KOPT-K1 (cell line): Measurements from ENCODE around the gene CCDC27.
A peak's percentile ranks its signal among the peaks of the same experiment; 100 is the strongest.
"Not testable (repeated sequence)": the region's sequence is repeated elsewhere in the genome, so short reads cannot be mapped to it uniquely, and the experiment has no call there.

Experiments used
- H3K27ac ChIP-seq: fragments of 200-600 bp; sonication (generic); 2 replicates; pipeline ENCODE4 v1.5.1; 2016; ENCODE audit warnings: antibody characterized with exemption, mild to moderate bottlenecking, low read depth, low read length; ENCODE audit not compliant: poor library complexity, severe bottlenecking
- H3K36me3 ChIP-seq: fragments of 200-600 bp; sonication (generic); 2 replicates; pipeline ENCODE4 v1.5.1; 2017; ENCODE audit warnings: antibody characterized with exemption, mild to moderate bottlenecking, low read length, moderate library complexity; ENCODE audit not compliant: insufficient read depth
- H3K9me3 ChIP-seq: fragments of 200-600 bp; sonication (generic); 2 replicates; pipeline ENCODE4 v1.5.1; 2017; ENCODE audit warnings: antibody characterized with exemption, low read length, mild to moderate bottlenecking; ENCODE audit not compliant: insufficient read depth, poor library complexity, severe bottlenecking

Gene CCDC27

DNA sequence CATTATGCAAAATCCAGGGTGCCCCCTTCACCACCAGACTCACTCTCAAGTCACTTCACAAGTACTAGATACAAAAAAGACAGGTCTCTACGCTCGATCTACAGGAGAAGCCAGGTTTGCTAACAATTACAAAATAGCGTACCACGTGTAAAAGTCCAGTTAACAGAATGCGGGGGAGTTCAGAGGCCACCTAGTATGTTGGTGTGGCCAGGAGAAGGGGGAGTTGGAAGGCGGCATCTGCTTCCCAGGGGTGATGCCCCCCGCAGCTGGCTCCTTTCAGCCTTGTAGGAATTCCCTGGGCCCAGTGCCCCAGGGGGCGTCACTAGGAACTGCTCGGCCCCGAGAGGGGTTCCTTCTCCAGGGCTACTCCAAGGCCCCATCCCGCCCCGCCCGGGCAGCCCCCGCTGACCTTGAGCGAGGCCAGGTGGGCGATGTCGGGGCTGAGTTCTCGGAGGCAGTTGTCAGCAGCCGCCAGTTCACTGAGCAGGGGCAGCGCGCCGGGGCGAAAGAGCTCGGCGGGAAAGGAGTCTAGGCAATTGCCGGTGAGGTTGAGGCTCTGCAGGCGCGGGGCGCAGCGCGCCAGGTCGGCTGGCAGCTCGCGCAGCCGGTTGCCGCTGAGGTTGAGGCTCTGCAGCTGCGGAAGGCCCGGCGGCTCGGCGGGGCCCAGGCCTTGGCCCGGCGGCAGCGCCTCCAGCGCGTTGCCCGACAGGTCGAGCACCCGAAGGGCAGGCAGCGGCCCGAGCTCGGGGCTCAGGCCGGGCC is 43.4 kb downstream of the CCDC27 start:
- peak overlapping the region; percentile 63 for H3K27ac ChIP-seq
- no peaks in the 10 kb centered on the region for H3K9me3 ChIP-seq
- H3K36me3 ChIP-seq = peaks cover 29% of the 10 kb centered on the region

DNA sequence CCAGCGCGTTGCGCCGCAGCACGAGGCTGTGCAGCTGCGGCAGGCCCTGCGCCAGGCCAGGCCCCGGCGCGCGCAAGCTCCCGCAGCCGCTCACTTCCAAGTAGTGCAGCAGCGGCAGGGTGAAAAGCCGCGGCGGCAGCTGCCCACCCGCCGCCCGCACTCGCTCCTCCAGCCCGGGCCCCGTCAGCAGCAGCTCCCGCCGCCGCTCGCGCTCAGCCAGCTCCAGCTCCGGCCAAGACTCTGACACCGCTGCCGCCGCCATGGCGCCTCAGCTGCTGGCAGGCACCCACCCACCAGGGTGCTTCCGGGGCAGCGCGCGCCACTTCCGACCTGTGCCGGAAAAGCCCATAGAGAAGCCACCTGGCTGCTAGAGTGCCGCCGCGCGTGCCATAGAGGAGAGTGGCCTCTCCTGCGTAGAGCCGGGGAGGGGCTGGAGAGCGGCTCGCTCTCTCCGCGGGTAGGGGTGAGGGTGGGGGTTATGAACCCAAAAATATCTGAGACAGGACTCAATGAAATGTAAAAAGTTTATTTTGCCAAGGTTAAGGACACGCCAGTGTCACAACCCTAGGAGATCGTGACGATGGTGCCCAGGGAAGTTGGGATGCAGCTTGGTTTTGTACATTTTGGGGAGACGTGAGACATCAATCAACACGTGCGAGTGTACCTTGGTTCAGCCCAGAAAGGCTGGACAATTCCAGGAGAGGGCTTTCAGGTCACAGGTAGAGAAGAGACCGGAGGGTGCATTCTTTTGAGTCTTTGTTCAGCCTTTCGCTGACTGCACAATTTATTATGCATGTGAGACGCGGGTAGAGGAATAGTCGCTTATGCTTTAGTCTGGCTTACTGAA is 44.2 kb downstream of the CCDC27 start, which contains the start of gene LRRC47:
TSS of gene LRRC47 (minus strand) at position 284 of the 847 bp plus-strand sequence. CDS start at position 262, 22 bp downstream.
- Histone ChIP-seq H3K27ac (peak within 1 kb of the TSS; percentile 63), H3K9me3 (peaks cover 7% of the 10 kb centered on the region), H3K36me3 (peaks cover 27% of the 10 kb centered on the region)

DNA sequence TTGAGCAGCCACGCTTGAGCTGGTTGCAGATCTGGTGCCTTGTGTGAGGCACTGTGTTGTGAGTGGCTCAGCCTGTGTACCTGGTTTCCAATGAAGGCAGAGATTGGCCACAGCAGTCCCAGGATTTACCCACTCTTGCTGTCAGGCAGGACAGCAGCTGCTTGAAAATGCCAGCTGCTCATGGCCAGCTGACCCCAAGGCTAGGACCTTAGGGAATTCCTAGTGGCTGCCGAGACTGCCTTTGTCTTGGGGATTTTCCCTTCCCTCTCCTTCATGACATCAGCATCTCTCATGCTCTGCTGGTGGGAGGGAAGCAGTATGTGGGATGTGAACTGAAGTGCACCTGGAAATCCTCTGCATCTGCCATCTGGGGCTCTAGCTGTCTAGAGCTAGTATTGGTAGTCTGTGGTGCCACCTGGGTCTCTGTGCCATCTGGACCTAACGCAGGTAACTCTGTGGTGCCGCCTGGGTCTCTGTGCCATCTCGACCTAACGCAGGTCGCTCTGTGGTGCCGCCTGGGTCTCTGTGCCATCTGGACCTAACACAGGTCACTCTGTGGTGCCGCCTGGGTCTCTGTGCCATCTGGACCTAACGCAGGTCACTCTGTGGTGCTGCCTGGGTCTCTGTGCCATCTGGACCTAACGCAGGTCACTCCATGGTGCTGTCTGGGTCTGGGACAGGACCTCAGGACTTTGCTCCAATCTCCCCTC is 47.9 kb downstream of the CCDC27 start:
- H3K36me3 ChIP-seq = no peaks in the 10 kb centered on the region
- peaks cover 7% of the 10 kb centered on the region for H3K9me3 ChIP-seq
- H3K27ac ChIP-seq = no peak overlapping the region

DNA sequence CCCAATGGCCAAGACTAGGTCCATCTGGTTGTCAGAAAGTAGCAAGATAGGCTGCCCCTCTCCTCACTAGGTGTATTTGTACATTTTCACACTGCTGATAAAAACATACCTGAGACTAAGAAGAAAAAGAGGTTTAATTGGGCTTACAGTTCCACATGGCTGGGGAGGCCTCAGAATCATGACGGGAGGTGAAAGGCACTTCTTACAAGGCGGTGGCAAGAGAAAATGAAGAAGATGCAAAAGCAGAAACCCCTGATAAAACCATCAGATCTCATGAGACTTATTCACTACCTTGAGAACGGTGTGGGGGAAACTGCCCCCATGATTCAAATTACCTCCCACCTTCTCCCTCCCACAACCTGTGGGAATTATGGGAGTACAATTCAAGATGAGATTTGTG is 48.5 kb downstream of the CCDC27 start:
- not testable (repeated sequence) for H3K36me3 ChIP-seq, H3K27ac ChIP-seq, H3K9me3 ChIP-seq

DNA sequence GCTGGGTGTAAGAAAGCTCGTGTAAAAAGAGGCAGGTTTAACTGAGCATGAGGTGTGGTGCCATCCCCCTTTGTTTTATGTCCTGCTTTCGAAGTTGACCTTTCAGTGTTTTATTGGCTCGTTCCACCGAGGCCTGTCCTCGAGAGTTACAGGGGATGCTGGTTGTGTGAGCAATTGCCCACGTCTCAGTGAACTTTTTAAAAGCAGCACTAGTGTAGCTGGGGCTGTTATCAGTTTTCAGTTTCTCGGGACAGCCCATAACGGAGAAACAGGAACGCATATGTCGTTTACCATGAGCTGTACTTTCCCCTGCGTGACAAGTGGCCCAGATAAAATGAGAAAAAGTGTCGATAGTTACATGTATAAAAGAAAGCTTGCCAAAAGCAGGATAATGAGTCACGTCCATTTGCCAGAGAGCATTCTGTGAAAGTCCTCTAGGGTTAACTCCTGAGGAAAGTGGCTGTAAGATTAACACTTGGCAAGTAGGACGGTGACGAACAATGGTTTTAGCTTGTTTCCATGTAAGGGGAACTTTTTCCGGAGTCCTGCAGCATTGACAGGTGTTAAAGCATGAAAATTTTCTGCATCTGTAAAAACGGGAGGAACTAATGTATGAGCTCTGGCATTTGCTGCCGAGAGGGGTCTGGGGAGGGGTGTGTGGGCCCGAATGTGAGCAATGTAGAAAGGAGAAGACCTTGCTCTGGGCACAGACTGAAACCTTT is 51.8 kb downstream of the CCDC27 start:
- H3K36me3 ChIP-seq = no peaks in the 10 kb centered on the region
- H3K9me3 ChIP-seq = peaks cover 7% of the 10 kb centered on the region
- no peak overlapping the region for H3K27ac ChIP-seq

DNA sequence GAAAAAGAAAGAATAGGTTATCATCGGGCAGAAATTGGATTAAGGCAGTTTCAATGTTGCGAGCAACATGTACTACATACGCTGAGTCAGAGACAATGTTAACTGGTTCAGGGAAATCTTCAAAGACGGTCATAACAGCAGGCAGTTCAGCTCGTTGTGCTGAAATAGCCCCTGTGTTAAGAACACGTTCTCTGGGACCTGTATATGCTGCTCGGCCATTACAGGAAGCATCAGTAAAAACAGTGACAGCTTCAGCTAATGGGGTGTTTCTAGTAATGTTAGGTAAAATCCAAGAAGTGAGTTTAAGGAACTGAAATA is 52.3 kb downstream of the CCDC27 start:
- H3K27ac ChIP-seq, H3K36me3 ChIP-seq, H3K9me3 ChIP-seq: not testable (repeated sequence)

DNA sequence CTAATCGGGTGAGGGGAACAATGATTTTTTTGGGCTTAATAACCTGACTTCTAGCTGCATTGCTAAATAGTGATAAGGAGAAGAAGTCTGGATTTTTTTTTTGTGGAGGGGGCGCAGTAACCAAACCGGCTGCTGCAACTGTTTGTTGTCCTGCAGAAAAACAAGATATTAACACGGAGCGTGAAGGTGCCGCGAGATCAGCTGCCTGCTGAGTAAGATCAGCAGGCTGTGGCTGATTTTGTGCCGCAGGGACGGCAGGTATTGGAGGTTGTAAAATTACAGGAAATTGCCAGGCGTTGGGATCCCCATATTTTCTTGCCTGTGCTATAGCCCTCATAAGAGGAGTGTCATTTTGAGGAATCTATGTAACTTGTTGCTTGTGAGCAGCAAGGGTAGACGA is 52.8 kb downstream of the CCDC27 start:
- Histone ChIP-seq H3K36me3 (no peaks in the 10 kb centered on the region), H3K27ac (no peak overlapping the region), H3K9me3 (peaks cover 7% of the 10 kb centered on the region)

DNA sequence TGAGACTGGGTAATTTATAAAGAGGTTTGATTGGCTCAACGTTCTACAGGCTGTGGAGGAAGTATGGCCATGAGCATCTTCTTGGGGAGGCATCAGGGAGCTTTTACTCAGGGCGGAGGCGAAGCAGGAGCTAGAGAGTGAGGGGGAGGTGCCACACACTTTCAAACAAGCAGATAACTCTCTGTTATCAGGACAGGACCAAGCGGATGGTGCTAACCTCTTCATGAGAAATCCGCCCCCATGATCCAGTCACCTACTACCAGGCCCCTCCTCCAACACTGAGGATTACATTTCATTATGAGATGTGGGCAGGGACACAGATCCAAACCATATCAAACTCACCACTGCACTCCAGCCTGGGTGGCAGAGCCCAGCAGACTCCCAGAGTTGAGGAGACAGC is 55.5 kb downstream of the CCDC27 start:
- no peaks in the 10 kb centered on the region for H3K9me3 ChIP-seq
- H3K36me3 ChIP-seq = no peaks in the 10 kb centered on the region
- no peak overlapping the region for H3K27ac ChIP-seq

DNA sequence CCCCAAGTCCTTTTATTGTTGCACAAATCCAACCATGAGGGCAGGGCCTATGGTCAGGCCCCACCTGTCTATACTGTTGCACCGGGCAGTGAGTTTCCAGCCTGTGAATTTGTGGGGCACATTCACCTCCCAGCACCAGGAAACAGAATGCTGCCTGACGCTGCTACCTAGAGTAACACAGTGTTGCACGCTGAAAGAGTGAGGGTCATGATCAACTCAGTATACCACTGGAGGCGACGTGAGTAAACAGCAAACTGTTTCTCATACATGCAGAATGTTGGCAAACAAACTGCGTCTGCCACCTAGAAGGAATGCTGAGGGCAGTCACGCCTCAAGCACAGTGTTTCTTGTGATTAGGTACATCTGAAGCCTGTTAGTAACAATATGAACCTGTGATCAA is 57.4 kb downstream of the CCDC27 start:
- H3K27ac ChIP-seq = no peak overlapping the region
- H3K9me3 ChIP-seq = no peaks in the 10 kb centered on the region
- H3K36me3 ChIP-seq = peaks cover 7% of the 10 kb centered on the region; the same call in 1 of the 2 replicates

DNA sequence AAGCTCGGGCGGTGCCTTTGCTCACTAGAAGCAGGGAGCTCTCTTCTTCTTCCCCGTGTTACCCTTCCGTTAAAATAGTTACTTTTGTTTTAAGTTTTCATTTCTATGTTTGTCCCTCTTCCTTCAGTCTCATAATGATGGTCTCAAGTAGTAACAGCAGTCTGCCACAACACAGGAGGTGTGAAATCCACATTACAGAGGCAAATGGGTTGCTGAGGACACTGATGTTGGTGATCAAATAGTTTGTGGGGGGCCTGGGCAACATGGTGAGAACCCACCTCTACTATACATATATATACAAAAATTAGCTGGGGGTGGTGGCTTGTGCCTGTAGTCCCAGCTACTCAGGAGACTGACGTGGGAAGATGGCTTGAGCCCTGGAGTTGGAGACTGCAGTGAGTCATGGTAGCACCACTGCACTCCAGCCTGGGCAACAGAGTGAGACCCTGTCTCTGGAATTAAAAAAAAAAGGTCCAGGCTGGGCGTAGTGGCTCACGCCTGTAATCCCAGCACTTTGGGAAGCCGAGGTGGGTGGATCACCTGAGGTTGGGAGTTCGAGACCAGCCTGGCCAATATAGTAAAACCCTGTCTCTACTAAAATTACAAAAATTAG is 58.0 kb downstream of the CCDC27 start:
- peaks cover 13% of the 10 kb centered on the region; the same call in 1 of the 2 replicates for H3K36me3 ChIP-seq
- not testable (repeated sequence) for H3K27ac ChIP-seq, H3K9me3 ChIP-seq

DNA sequence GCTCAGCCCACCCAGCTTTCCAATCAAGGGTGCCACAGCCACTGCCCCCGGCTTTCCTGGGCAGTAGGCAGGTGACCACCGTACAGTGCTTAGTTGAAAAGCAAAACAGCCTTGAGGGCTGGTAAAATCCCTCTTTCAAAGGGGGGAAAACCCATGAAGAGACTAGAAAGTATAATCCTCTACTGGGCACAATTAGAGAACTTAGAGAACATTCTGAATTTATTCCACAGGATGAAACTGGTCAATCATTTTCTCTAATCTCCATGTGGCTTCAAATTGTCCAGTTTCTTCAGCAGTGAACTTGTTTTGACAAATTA is 59.3 kb downstream of the CCDC27 start:
- H3K36me3 ChIP-seq = peaks cover 25% of the 10 kb centered on the region; the same call in 1 of the 2 replicates
- H3K27ac ChIP-seq = no peak overlapping the region
- H3K9me3 ChIP-seq = no peaks in the 10 kb centered on the region

DNA sequence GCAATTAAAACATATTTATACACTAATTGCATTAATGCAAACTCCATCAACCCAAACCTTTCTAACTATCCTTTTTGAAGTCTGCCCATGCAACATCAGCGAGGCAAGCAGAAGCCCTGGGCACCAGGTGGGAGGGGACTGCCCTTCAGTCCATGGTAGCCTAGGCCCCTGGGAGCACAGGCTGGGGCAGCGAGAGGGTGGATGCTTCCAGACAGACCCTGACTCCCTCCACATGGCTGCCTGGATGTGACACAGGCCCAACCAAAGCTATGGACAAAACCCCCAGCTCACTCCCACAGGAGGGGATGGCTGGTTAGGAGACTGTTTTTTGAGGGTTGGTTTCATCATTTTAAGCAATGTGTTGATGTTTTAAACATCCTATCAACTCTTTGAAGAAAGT is 61.8 kb downstream of the CCDC27 start:
- Histone ChIP-seq H3K9me3 (no peaks in the 10 kb centered on the region), H3K27ac (no peak overlapping the region), H3K36me3 (peaks cover 29% of the 10 kb centered on the region; the same call in 1 of the 2 replicates)

DNA sequence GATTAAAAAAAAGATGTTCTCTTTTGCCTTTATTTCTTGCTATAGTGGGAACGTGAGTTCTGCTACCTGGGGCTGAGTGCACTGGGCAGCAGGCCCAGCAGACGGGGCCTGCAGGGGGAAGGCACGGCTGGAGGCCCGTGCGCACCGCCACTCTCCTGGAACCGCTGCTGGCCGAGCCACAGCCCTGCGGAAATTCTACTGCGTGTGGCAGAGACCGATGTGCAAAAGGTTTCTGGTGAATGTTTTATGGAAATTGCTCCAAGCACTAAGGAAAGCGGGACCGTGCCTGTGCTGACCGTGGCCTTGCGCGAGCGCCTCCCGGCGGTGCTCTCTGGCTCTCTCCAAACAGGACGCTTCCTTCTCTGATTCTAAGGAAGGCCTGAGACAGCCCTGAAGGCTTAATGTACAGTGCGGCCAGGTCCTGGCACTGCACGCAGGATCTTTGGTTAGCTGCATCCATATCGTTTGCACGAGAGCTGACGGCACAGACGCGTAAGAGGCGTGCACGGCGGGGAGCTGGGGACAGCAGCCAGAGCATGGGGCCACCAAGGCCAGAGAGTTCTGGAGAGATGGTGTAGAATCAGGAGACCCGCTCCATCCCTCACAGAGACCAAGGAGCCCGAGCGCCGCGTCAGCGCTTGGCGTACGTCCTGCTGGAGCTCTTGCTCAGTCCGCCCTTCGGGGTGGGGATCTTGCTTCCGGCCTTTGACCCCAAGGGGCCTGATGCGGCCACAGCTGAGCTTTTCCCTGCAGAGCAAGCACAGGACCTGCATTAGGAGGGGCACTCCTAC is 62.7 kb downstream of the CCDC27 start:
- Histone ChIP-seq H3K27ac (no peak overlapping the region), H3K36me3 (peaks cover 38% of the 10 kb centered on the region; the same call in 1 of the 2 replicates), H3K9me3 (no peaks in the 10 kb centered on the region)
